ENCODE data around the gene PAK4.

DNA sequence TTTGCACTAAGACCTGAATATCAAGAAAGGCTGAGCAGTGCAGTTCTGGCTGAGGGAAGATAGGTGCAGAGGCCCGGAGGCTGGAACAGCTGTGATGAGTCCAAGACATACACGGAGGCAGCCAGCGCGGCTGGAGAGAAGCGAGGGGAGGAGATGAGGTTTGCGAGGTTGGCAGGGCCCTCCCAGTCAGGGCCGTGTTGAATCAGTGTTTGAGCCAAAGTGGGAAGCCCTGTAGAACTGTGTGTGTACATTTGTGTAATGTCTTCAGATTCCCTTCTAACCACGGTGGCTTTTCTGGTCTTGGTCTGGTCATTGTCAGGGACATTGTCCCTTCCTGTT lies 34.9 kb downstream of the PAK4 start:
- no peak for TF ChIP-seq EZH2 (IDR thresholded peaks at IDR 0.05; ENCODE audit: low read depth, low read length, severe bottlenecking)
- TF ChIP-seq RNF2 (IDR thresholded peaks at IDR 0.05; ENCODE audit: borderline replicate concordance, low read depth, low read length, missing control alignments, poor library complexity, severe bottlenecking), result no peak
- no peak for TF ChIP-seq SP2 (IDR thresholded peaks at IDR 0.05; ENCODE audit: low read length)
- no peak for TF ChIP-seq TBP (IDR thresholded peaks at IDR 0.05; ENCODE audit: low read depth, low read length)
- TF ChIP-seq, protein P1, sequence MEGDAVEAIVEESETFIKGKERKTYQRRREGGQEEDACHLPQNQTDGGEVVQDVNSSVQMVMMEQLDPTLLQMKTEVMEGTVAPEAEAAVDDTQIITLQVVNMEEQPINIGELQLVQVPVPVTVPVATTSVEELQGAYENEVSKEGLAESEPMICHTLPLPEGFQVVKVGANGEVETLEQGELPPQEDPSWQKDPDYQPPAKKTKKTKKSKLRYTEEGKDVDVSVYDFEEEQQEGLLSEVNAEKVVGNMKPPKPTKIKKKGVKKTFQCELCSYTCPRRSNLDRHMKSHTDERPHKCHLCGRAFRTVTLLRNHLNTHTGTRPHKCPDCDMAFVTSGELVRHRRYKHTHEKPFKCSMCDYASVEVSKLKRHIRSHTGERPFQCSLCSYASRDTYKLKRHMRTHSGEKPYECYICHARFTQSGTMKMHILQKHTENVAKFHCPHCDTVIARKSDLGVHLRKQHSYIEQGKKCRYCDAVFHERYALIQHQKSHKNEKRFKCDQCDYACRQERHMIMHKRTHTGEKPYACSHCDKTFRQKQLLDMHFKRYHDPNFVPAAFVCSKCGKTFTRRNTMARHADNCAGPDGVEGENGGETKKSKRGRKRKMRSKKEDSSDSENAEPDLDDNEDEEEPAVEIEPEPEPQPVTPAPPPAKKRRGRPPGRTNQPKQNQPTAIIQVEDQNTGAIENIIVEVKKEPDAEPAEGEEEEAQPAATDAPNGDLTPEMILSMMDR (IDR thresholded peaks at IDR 0.05; ENCODE audit: control extremely low read depth in 1 of 3, insufficient read depth in 1 of 3, low read depth in 1 of 3, low read length in 3 of 3), result no peak
- no peak for TF ChIP-seq SRF (IDR thresholded peaks at IDR 0.05; ENCODE audit: low read depth, low read length)
- no peak for TF ChIP-seq POLR2AphosphoS5 (IDR thresholded peaks at IDR 0.05; ENCODE audit: low read depth, low read length)
- TF ChIP-seq, protein P2, sequence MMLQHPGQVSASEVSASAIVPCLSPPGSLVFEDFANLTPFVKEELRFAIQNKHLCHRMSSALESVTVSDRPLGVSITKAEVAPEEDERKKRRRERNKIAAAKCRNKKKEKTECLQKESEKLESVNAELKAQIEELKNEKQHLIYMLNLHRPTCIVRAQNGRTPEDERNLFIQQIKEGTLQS (IDR thresholded peaks at IDR 0.05; ENCODE audit: insufficient read depth, low read depth, low read length), result no peak
- TF ChIP-seq TCF12 (IDR thresholded peaks at IDR 0.05; ENCODE audit: low read depth, low read length), result no peak
- TF ChIP-seq SP1 (IDR thresholded peaks at IDR 0.05; ENCODE audit: low read depth, low read length), result no peak
- no peak for TF ChIP-seq CHD2 (IDR thresholded peaks at IDR 0.05; ENCODE audit: low read length)
- TF ChIP-seq, protein P3, sequence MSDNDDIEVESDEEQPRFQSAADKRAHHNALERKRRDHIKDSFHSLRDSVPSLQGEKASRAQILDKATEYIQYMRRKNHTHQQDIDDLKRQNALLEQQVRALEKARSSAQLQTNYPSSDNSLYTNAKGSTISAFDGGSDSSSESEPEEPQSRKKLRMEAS (IDR thresholded peaks at IDR 0.05), result no peak
- no peak for TF ChIP-seq POLR2A (IDR thresholded peaks at IDR 0.05; ENCODE audit: control extremely low read depth in 1 of 2, low read depth in 2 of 2, low read length in 2 of 2)
- TF ChIP-seq EP300 (IDR thresholded peaks at IDR 0.05; ENCODE audit: borderline replicate concordance in 1 of 2, low read depth in 2 of 2, low read length in 2 of 2), result no peak
